K562 (cell line): ENCODE measurements around the gene SSX5. TPM values are rescaled to one million over a fixed set of nuclear protein-coding genes. Genes with fewer than 3 reads are reported as not detected.

Experiments used
- ATAC-seq: fragments of 200-7000 bp; cut with Tn5 transposase; 3 replicates; pipeline ENCODE4 v1.9.1; 2020; ENCODE audit warnings: moderate library complexity
- BruUV-seq: library from RNA; stranded (reverse); fragments of 400-500 nt; replicated peaks from 2 replicates; lab custom pipeline; 2021; lab: Mats Ljungman, UMichigan
- CTCF ChIA-PET: fragments of 300-600 bp; formaldehyde crosslinking; extraction: SDS; loops from one replicate; lab custom pipeline; 2021; ENCODE audit warnings: low intra/inter-chr PET ratio; lab: Yijun Ruan, JAX
- POLR2A ChIA-PET: fragments of 300-600, 350-650 bp; sonication (Branson Sonifier 250); formaldehyde crosslinking; extraction: SDS; loops from one replicate; lab custom pipeline; 2021; ENCODE audit warnings: antibody characterized with exemption, inconsistent platforms; lab: Yijun Ruan, JAX
- DNase-seq, 4 experiments: peaks; one replicate each; pipeline versions ENCODE4 v3.0.0 to v3.0.0-alpha.2; 2011 to 2018; ENCODE audit warnings: low spot score in 3 of 4, mixed read lengths in 3 of 4; ENCODE audit errors: extremely low read depth in 1 of 4
- FAIRE-seq: peaks from 2 replicates; lab custom pipeline; 2011; peaks lifted over from hg19 to GRCh38; lab: Jason Lieb, UNC
- H2AFZ ChIP-seq: 2 replicates; pipeline ENCODE4 v1.6.0; 2011; ENCODE audit warnings: low read depth, low read length, control low read depth, inconsistent platforms
- H3K27ac ChIP-seq: fragments of 200-600 bp; 3 replicates; pipeline ENCODE4 v1.8.0; 2011; ENCODE audit warnings: low read depth, mild to moderate bottlenecking, control low read depth, inconsistent platforms, low read length, moderate library complexity, mixed read lengths; ENCODE audit errors: extremely low read depth
- H3K27me3 ChIP-seq, 2 experiments: fragments of 300-600 bp in 1 of 2; 2 replicates in 1 of 2; 3 replicates in 1 of 2; pipeline versions ENCODE4 v1.6.0 to v1.8.0; 2011; ENCODE audit warnings: inconsistent platforms in 2 of 2, low read length in 2 of 2, mild to moderate bottlenecking in 1 of 2, mixed read lengths in 1 of 2, moderate library complexity in 1 of 2; ENCODE audit not compliant: control insufficient read depth in 2 of 2, insufficient read depth in 2 of 2
- H3K36me3 ChIP-seq: fragments of 300-600 bp; 3 replicates; pipeline ENCODE4 v1.8.0; 2011; ENCODE audit warnings: mild to moderate bottlenecking, low read length, inconsistent platforms; ENCODE audit not compliant: control insufficient read depth, insufficient read depth
- H3K4me1 ChIP-seq, 2 experiments: fragments of 200-600 bp in 1 of 2; replicated peaks in 1 of 2; 2 replicates in 1 of 2; 3 replicates in 1 of 2; pipeline versions ENCODE4 v1.5.1 to v1.8.0; 2011; ENCODE audit warnings: inconsistent platforms in 2 of 2, low read length in 2 of 2, mild to moderate bottlenecking in 1 of 2, mixed read lengths in 1 of 2, moderate library complexity in 1 of 2; ENCODE audit not compliant: control insufficient read depth in 2 of 2, insufficient read depth in 2 of 2
- H3K4me2 ChIP-seq: 2 replicates; pipeline ENCODE4 v1.6.1; 2011; ENCODE audit warnings: low read length, control low read depth, inconsistent platforms, mixed read lengths; ENCODE audit not compliant: insufficient read depth
- H3K4me3 ChIP-seq: fragments of 200-600 bp; sonication (generic), shearing (Covaris generic); 2 replicates; pipeline ENCODE4 v1.5.1; 2016; ENCODE audit warnings: control low read depth, inconsistent platforms
- H3K79me2 ChIP-seq: fragments of 200-600 bp; 3 replicates; pipeline ENCODE4 v1.8.0; 2011; ENCODE audit warnings: low read length, inconsistent platforms; ENCODE audit not compliant: control insufficient read depth, insufficient read depth
- H3K9ac ChIP-seq, 2 experiments: 2 replicates each; pipeline versions ENCODE4 v1.6.0 to v1.6.1; 2011; ENCODE audit warnings: low read depth in 2 of 2, low read length in 2 of 2, control low read depth in 1 of 2, inconsistent platforms in 1 of 2, mild to moderate bottlenecking in 1 of 2, mixed read lengths in 1 of 2; ENCODE audit not compliant: insufficient read depth in 1 of 2
- H3K9me1 ChIP-seq: one replicate; pipeline ENCODE4 v1.6.0; 2011; ENCODE audit warnings: inconsistent platforms, mild to moderate bottlenecking, low read length, moderate library complexity; ENCODE audit not compliant: control insufficient read depth, insufficient read depth
- H3K9me3 ChIP-seq: replicated peaks from 2 replicates; pipeline ENCODE4 v1.5.1; 2011; ENCODE audit warnings: low read depth, low read length, inconsistent platforms; ENCODE audit not compliant: control insufficient read depth, insufficient read depth
- H4K20me1 ChIP-seq: replicated peaks from 2 replicates; pipeline ENCODE4 v1.6.1; 2011; ENCODE audit warnings: low read length, inconsistent platforms, mixed read lengths; ENCODE audit not compliant: control insufficient read depth, insufficient read depth
- ATF2 ChIP-seq: sonication (generic); formaldehyde crosslinking; IDR thresholded peaks from 2 replicates; pipeline ENCODE4 v1.8.1; 2022; ENCODE audit warnings: missing genetic modification reagents
- ATF3 ChIP-seq, 2 experiments: fragments of 450-650 bp in 1 of 2; sonication (generic) in 1 of 2; formaldehyde crosslinking in 1 of 2; IDR thresholded peaks in 1 of 2; conservative IDR thresholded peaks in 1 of 2; 2 replicates each; pipeline versions ENCODE4 v1.6.1 to v1.8.1; 2016 to 2023; ENCODE audit warnings: mild to moderate bottlenecking in 2 of 2, moderate library complexity in 2 of 2, inconsistent platforms in 1 of 2, missing genetic modification reagents in 1 of 2
- BCOR ChIP-seq: fragments of 450-650 bp; IDR thresholded peaks from 2 replicates; pipeline ENCODE4 v1.6.1; 2016
- E2F3 ChIP-seq: fragments of 250-450 bp; sonication (Bioruptor Pico); IDR thresholded peaks from 2 replicates; pipeline ENCODE4 v1.4.0; 2020; ENCODE audit warnings: mild to moderate bottlenecking
- HSF4 ChIP-seq: fragments of 250-450 bp; sonication (Bioruptor Pico); IDR thresholded peaks from 2 replicates; pipeline ENCODE4 v2.1.2; 2022; ENCODE audit warnings: mild to moderate bottlenecking, moderate library complexity, borderline replicate concordance
- MYNN ChIP-seq, 2 experiments: sonication (generic); formaldehyde crosslinking in 1 of 2; IDR thresholded peaks; 2 replicates each; pipeline versions ENCODE4 v1.5.0 to v1.6.1; 2016 to 2020; ENCODE audit warnings: antibody characterized with exemption in 1 of 2, missing genetic modification reagents in 1 of 2
- NR0B1 ChIP-seq: fragments of 450-650 bp; IDR thresholded peaks from one replicate; pipeline ENCODE4 v1.6.1; 2018; ENCODE audit warnings: mild to moderate bottlenecking, moderate library complexity; ENCODE audit not compliant: partially characterized antibody
- SRSF1 ChIP-seq: fragments of 200-400 bp; formaldehyde crosslinking; IDR thresholded peaks from 2 replicates; pipeline ENCODE4 v1.6.1; 2017; ENCODE audit warnings: mild to moderate bottlenecking, low read depth, low read length, moderate library complexity
- ZBTB17 ChIP-seq: fragments of 450-650 bp; formaldehyde crosslinking; IDR thresholded peaks from 2 replicates; pipeline ENCODE4 v1.4.0; 2020; ENCODE audit warnings: mild to moderate bottlenecking
- ZNF174 ChIP-seq: fragments of 250-450 bp; sonication (Bioruptor Pico); IDR thresholded peaks from 2 replicates; pipeline ENCODE4 v1.4.0; 2020; ENCODE audit warnings: mild to moderate bottlenecking
- WGBS: fragments of 100-300 bp; shearing (Covaris generic); methylation state at CpG from one replicate; pipeline ENCODE4 v1.1.6; 2016; ENCODE audit warnings: low coverage, mixed read lengths; ENCODE audit not compliant: insufficient coverage; ENCODE audit errors: missing lambda C conversion rate; 5-methylcytosine and 5-hydroxymethylcytosine counted together
- in situ Hi-C: fragments of 300-500 bp; cut with MboI; formaldehyde crosslinking; loops from 4 replicates; pipeline ENCODE4 v1.15.0; 2018; ENCODE audit warnings: inconsistent platforms, mixed read lengths
- intact Hi-C: fragments of 100-400 bp; cut with micrococcal nuclease; formaldehyde crosslinking; loops from 2 replicates; pipeline ENCODE4 v1.14.2; 2022
- polyA plus RNA-seq, 8 experiments: library from polyadenylated mRNA; depleted of rRNA in 4 of 8; stranded (reverse) in 5 of 8; unstranded in 3 of 8; fragments of >200 nt; fragmentation: Nextera tagmentation in 2 of 8; fragmentation: Illumina TruSeq in 1 of 8; extraction: Ambion mirVana in 2 of 8; extraction: Trizol in 1 of 8; gene quantifications; 2 replicates each; pipeline versions ENCODE4 v1.2.1 to v1.2.3, GENCODE V29; 2011 to 2014; ENCODE audit warnings: inconsistent platforms in 1 of 8, missing spikeins in 1 of 8
- total RNA-seq, 7 experiments: library from RNA; depleted of rRNA in 6 of 7; stranded (reverse); fragments of >200 nt in 6 of 7; fragmentation: Illumina TruSeq in 2 of 7; extraction: Trizol in 2 of 7; gene quantifications; 2 replicates each; pipeline versions ENCODE4 v1.2.1 to v1.2.3, GENCODE V29; 2011 to 2021; ENCODE audit warnings: low replicate concordance in 1 of 7

SSX5 gene
- total and polyA plus RNA-seq, 9 of the 15 experiments (the other 6 are each of a cell fraction or from before 2014, with no cell fraction given): 0.13 to 0.36 (median 0.24) TPM; not detected in 3

- Histone ChIP-seq H3K4me3 (no peak overlapping the region), H3K27ac (no peak overlapping the region), H4K20me1 (no peaks in the 10 kb centered on the region), H3K36me3 (no peaks in the 10 kb centered on the region), H3K9me1 (no peaks in the 10 kb centered on the region), H2AFZ (no peak overlapping the region), H3K9me3 (no peaks in the 10 kb centered on the region), H3K9ac (no peak overlapping the region), H3K4me1 (no peaks in the 10 kb centered on the region), H3K4me2 (no peak overlapping the region), H3K79me2 (no peaks in the 10 kb centered on the region), H3K27me3 (peaks cover 0 to 5% of the 10 kb centered on the region in 2 experiments; a peak in 2 of 5 replicates)
- no peak for TF ChIP-seq E2F3
- TF ChIP-seq ZNF174: no peak
- no peak for TF ChIP-seq NR0B1
- TF ChIP-seq MYNN (IDR thresholded peaks at IDR 0.05): no peak
- TF ChIP-seq MYNN (CRISPR knock-in tag; IDR thresholded peaks at IDR 0.05): no peak
- no peak for TF ChIP-seq HSF4
- TF ChIP-seq ATF3 (IDR thresholded peaks at IDR 0.05): no peak
- TF ChIP-seq ATF3 (CRISPR knock-in tag; conservative IDR thresholded peaks at IDR 0.05): no peak
- no peak for TF ChIP-seq SRSF1
- TF ChIP-seq BCOR: no peak
- TF ChIP-seq ATF2 (CRISPR knock-in tag): no peak
- no peak for TF ChIP-seq ZBTB17
- intact Hi-C loops: no loop called here
- BruUV-seq: no TSS peak
- no peak for ATAC-seq
- FAIRE-seq: no peak
- in situ Hi-C loops: no loop called here
- ChIA-PET POLR2A (no interaction called here), CTCF (no interaction called here)
- no peak for DNase-seq
- WGBS: 1% methylated on average over 12 of the region's 12 CpGs
These were observed 31.4 kb downstream of the SSX5 start for GRCh38 chrX:48165241-48165640.
